DOHH2 (cell line): ENCODE measurements around the gene MDM1.

Source experiments
- CTCF ChIP-seq: fragments of 200-600 bp; sonication (generic); IDR thresholded peaks from one replicate; pipeline ENCODE4 v1.5.1; 2014; ENCODE audit warnings: antibody characterized with exemption, mild to moderate bottlenecking, low read depth, low read length; ENCODE audit not compliant: poor library complexity, severe bottlenecking
- EZH2phosphoT487 ChIP-seq: fragments of 200-600 bp; sonication (generic); IDR thresholded peaks from 2 replicates; pipeline ENCODE4 v1.6.1; 2017; ENCODE audit warnings: borderline replicate concordance, mild to moderate bottlenecking, antibody characterized with exemption, low read length, moderate library complexity, mixed read lengths

GRCh38 chr12:68349921-68350606 is 17.9 kb upstream of the MDM1 start:
- no peak for TF ChIP-seq CTCF
- no peak for TF ChIP-seq EZH2phosphoT487
